HCT116 (cell line): ENCODE measurements around the gene BTN1A1. TPM values are rescaled to one million over a fixed set of nuclear protein-coding genes. Genes with fewer than 3 reads are reported as not detected.

Source experiments
- ATAC-seq: fragments of 200-7000 bp; cut with Tn5 transposase; 2 replicates; pipeline ENCODE4 v1.9.1; 2020; ENCODE audit warnings: mild to moderate bottlenecking, moderate library complexity
- BruUV-seq: library from RNA; stranded (reverse); fragments of 400-500 nt; replicated peaks from 2 replicates; lab custom pipeline; 2021; lab: Mats Ljungman, UMichigan
- CTCF ChIA-PET: fragments of 300-600 bp; sonication (Branson Sonifier 250); formaldehyde crosslinking; loops from one replicate; lab custom pipeline; 2021; ENCODE audit warnings: antibody characterized with exemption; lab: Charles Lee
- POLR2A ChIA-PET: fragments of 300-600, 350-600 bp; sonication (Branson Sonifier 250); formaldehyde crosslinking; loops from one replicate; lab custom pipeline; 2021; ENCODE audit warnings: antibody characterized with exemption; lab: Charles Lee
- RAD21 ChIA-PET, 2 experiments: fragments of 300-600 bp; sonication (Branson Sonifier 250); formaldehyde crosslinking; loops; one replicate each; lab custom pipeline; 2023; ENCODE audit warnings: low total read pairs in 2 of 2; ENCODE audit not compliant: uncharacterized antibody in 2 of 2, unreplicated experiment in 2 of 2, low non-redundant PET in 1 of 2; lab: Charles Lee
- DNase-seq: peaks from one replicate; pipeline ENCODE4 v3.0.0-alpha.2; 2010; ENCODE audit warnings: low read depth, low spot score
- H2AFZ ChIP-seq: fragments of 200-600 bp; shearing (Covaris generic), sonication (generic); 2 replicates; pipeline ENCODE4 v1.6.1; 2017; ENCODE audit warnings: low read depth, mixed run types, mixed read lengths, antibody characterized with exemption, low read length; ENCODE audit not compliant: poor library complexity, severe bottlenecking
- H3K27ac ChIP-seq: 2 replicates; pipeline ENCODE4 v1.5.1; 2012; ENCODE audit warnings: low read depth, low read length
- H3K27me3 ChIP-seq: fragments of 200-600 bp; sonication (generic); 2 replicates; pipeline ENCODE4 v1.6.1; 2016; ENCODE audit warnings: mixed run types, low read length, mixed read lengths; ENCODE audit not compliant: insufficient read depth
- H3K36me3 ChIP-seq, 2 experiments: fragments of 200-500 bp in 1 of 2; fragments of 200-600 bp in 1 of 2; sonication (Bioruptor generic) in 1 of 2; sonication (generic) in 1 of 2; 2 replicates each; pipeline versions ENCODE4 v1.5.1 to v1.6.1; 2014 to 2016; ENCODE audit warnings: low read length in 2 of 2, inconsistent platforms in 1 of 2, mixed read lengths in 1 of 2, mixed run types in 1 of 2; ENCODE audit not compliant: insufficient read depth in 2 of 2, control insufficient read depth in 1 of 2
- H3K4me1 ChIP-seq, 2 experiments: fragments of 200-600 bp in 1 of 2; sonication (generic) in 1 of 2; 2 replicates each; pipeline versions ENCODE4 v1.5.1 to v1.6.1; 2012 to 2017; ENCODE audit warnings: low read length in 2 of 2, inconsistent platforms in 1 of 2, mild to moderate bottlenecking in 1 of 2, mixed read lengths in 1 of 2, mixed run types in 1 of 2, moderate library complexity in 1 of 2; ENCODE audit not compliant: insufficient read depth in 2 of 2, control insufficient read depth in 1 of 2
- H3K4me2 ChIP-seq: fragments of 200-600 bp; sonication (generic); 2 replicates; pipeline ENCODE4 v1.6.1; 2017; ENCODE audit warnings: mixed run types, low read length, mixed read lengths
- H3K4me3 ChIP-seq, 2 experiments: fragments of 200-600 bp in 1 of 2; sonication (generic) in 1 of 2; replicated peaks in 1 of 2; 2 replicates each; pipeline ENCODE4 v1.5.1; 2011 to 2016; ENCODE audit warnings: low read length in 2 of 2, control low read depth in 1 of 2, low read depth in 1 of 2, mild to moderate bottlenecking in 1 of 2, mixed read lengths in 1 of 2, mixed run types in 1 of 2
- H3K79me2 ChIP-seq: fragments of 200-600 bp; sonication (generic); 2 replicates; pipeline ENCODE4 v1.6.1; 2017; ENCODE audit warnings: mild to moderate bottlenecking, mixed run types, low read length, moderate library complexity, mixed read lengths; ENCODE audit not compliant: insufficient read depth
- H3K9ac ChIP-seq: fragments of 200-600 bp; sonication (generic); 2 replicates; pipeline ENCODE4 v1.6.1; 2016; ENCODE audit warnings: low read length, mixed read lengths
- H3K9me2 ChIP-seq: fragments of 200-600 bp; sonication (generic), shearing (Covaris generic); 2 replicates; pipeline ENCODE4 v1.6.1; 2017; ENCODE audit warnings: mixed run types, mild to moderate bottlenecking, moderate library complexity; ENCODE audit not compliant: insufficient read depth
- H3K9me3 ChIP-seq, 2 experiments: fragments of 200-500 bp in 1 of 2; fragments of 200-600 bp in 1 of 2; sonication (Bioruptor generic) in 1 of 2; sonication (generic) in 1 of 2; 2 replicates each; pipeline ENCODE4 v1.6.1; 2014 to 2017; ENCODE audit warnings: low read length in 2 of 2, mixed read lengths in 2 of 2, inconsistent platforms in 1 of 2, low read depth in 1 of 2, mild to moderate bottlenecking in 1 of 2, mixed run types in 1 of 2, moderate library complexity in 1 of 2; ENCODE audit not compliant: control insufficient read depth in 1 of 2, insufficient read depth in 1 of 2
- H4K20me1 ChIP-seq: fragments of 200-600 bp; sonication (generic), shearing (Covaris generic); 2 replicates; pipeline ENCODE4 v1.6.1; 2017; ENCODE audit warnings: mixed run types, mild to moderate bottlenecking, moderate library complexity; ENCODE audit not compliant: insufficient read depth
- CEBPB ChIP-seq: IDR thresholded peaks from 2 replicates; pipeline ENCODE4 v1.6.1; 2012; ENCODE audit warnings: low read depth
- ELF1 ChIP-seq: IDR thresholded peaks from 2 replicates; pipeline ENCODE4 v1.6.1; 2012; ENCODE audit warnings: low read depth, borderline replicate concordance
- EZH2 ChIP-seq: fragments of 200-600 bp; sonication (generic); IDR thresholded peaks from 2 replicates; pipeline ENCODE4 v1.6.1; 2017; ENCODE audit warnings: antibody characterized with exemption, mixed run types
- EZH2phosphoT487 ChIP-seq: fragments of 200-600 bp; IDR thresholded peaks from 2 replicates; pipeline ENCODE4 v1.6.1; 2018; ENCODE audit warnings: antibody characterized with exemption, borderline replicate concordance
- FOSL1 ChIP-seq: IDR thresholded peaks from 2 replicates; pipeline ENCODE4 v1.6.1; 2012; ENCODE audit warnings: low read depth
- MAX ChIP-seq: IDR thresholded peaks from 2 replicates; pipeline ENCODE4 v1.6.1; 2012
- POLR2A ChIP-seq: IDR thresholded peaks from 2 replicates; pipeline ENCODE4 v1.7.0; 2011; ENCODE audit warnings: borderline replicate concordance; ENCODE audit not compliant: insufficient read depth, insufficient read length; ENCODE audit errors: extremely low read depth
- POLR2AphosphoS5 ChIP-seq: IDR thresholded peaks from 2 replicates; pipeline ENCODE4 v1.6.1; 2011; ENCODE audit warnings: mild to moderate bottlenecking, low read depth, low read length, moderate library complexity
- SP1 ChIP-seq: IDR thresholded peaks from 2 replicates; pipeline ENCODE4 v1.6.1; 2012; ENCODE audit warnings: low read depth
- SRF ChIP-seq: IDR thresholded peaks from 2 replicates; pipeline ENCODE4 v1.6.1; 2012; ENCODE audit warnings: low read depth
- ZNF274 ChIP-seq: fragments of 200-500 bp; sonication (Bioruptor generic); IDR thresholded peaks from 2 replicates; pipeline ENCODE4 v1.6.1; 2014; ENCODE audit warnings: mild to moderate bottlenecking, low read depth, low read length, inconsistent platforms
- intact Hi-C: fragments of 100-400 bp; cut with micrococcal nuclease; formaldehyde crosslinking; loops from 2 replicates; pipeline ENCODE4 v1.10.0; 2022
- total RNA-seq: library from RNA; stranded (reverse); gene quantifications from one replicate; pipeline ENCODE4 v1.2.1, GENCODE V29; 2021; ENCODE audit not compliant: unreplicated experiment
- TF ChIP-seq, protein P1 (sequence below): IDR thresholded peaks from 2 replicates; pipeline ENCODE4 v1.6.1; 2012; ENCODE audit warnings: low read depth
- TF ChIP-seq, protein P2 (sequence below): IDR thresholded peaks from 2 replicates; pipeline ENCODE4 v1.6.1; 2011; ENCODE audit warnings: mild to moderate bottlenecking, low read length, moderate library complexity; ENCODE audit not compliant: insufficient replicate concordance; ENCODE audit errors: extremely low read depth
- TF ChIP-seq, protein P3 (sequence below): IDR thresholded peaks from 2 replicates; pipeline ENCODE4 v1.6.1; 2012
- TF ChIP-seq, protein P4 (sequence below), 3 experiments: fragments of 200-600 bp in 1 of 3; sonication (generic) in 1 of 3; IDR thresholded peaks in 2 of 3; conservative IDR thresholded peaks in 1 of 3; 2 replicates each; pipeline ENCODE4 v1.5.1; 2012 to 2017; ENCODE audit warnings: low read depth in 2 of 3, low read length in 2 of 3, antibody characterized with exemption in 1 of 3, borderline replicate concordance in 1 of 3, control low read depth in 1 of 3, mild to moderate bottlenecking in 1 of 3, mixed read lengths in 1 of 3, mixed run types in 1 of 3, moderate library complexity in 1 of 3; ENCODE audit not compliant: insufficient read depth in 1 of 3

Gene BTN1A1
- total RNA-seq, 1 experiment from 2014 or later: 0.32 TPM

DNA sequence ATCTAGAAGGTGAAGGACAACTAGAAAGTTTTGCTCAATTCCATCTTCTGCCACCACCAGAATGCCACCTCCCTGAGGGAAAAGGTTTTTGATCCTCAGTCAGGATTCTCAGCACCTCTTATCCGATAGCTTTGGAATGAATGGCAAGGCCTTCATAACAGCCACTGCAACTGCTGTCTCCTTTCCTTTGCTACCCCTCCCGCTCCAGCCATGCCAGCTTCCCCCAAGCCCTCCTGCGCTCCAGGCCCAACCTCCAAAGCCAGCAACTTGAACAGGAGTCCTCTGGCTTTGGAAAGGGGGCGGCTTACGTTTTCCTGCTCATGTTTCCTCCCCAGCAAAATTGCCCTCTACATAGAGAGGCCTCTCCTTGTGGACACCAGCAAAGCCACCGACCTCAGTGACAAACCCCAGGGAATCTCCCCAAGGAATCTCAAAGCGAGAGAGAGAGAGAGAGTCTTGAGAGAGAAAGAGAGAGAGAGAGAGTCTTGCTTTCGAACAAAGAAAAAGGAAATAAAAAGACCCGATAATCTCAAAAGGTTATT lies 42.8 kb upstream of the BTN1A1 start (continued):
- TF ChIP-seq, protein P1, sequence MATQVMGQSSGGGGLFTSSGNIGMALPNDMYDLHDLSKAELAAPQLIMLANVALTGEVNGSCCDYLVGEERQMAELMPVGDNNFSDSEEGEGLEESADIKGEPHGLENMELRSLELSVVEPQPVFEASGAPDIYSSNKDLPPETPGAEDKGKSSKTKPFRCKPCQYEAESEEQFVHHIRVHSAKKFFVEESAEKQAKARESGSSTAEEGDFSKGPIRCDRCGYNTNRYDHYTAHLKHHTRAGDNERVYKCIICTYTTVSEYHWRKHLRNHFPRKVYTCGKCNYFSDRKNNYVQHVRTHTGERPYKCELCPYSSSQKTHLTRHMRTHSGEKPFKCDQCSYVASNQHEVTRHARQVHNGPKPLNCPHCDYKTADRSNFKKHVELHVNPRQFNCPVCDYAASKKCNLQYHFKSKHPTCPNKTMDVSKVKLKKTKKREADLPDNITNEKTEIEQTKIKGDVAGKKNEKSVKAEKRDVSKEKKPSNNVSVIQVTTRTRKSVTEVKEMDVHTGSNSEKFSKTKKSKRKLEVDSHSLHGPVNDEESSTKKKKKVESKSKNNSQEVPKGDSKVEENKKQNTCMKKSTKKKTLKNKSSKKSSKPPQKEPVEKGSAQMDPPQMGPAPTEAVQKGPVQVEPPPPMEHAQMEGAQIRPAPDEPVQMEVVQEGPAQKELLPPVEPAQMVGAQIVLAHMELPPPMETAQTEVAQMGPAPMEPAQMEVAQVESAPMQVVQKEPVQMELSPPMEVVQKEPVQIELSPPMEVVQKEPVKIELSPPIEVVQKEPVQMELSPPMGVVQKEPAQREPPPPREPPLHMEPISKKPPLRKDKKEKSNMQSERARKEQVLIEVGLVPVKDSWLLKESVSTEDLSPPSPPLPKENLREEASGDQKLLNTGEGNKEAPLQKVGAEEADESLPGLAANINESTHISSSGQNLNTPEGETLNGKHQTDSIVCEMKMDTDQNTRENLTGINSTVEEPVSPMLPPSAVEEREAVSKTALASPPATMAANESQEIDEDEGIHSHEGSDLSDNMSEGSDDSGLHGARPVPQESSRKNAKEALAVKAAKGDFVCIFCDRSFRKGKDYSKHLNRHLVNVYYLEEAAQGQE: no peak
- TF ChIP-seq CEBPB: no peak
- TF ChIP-seq SRF: no peak
- TF ChIP-seq ELF1: no peak

DNA sequence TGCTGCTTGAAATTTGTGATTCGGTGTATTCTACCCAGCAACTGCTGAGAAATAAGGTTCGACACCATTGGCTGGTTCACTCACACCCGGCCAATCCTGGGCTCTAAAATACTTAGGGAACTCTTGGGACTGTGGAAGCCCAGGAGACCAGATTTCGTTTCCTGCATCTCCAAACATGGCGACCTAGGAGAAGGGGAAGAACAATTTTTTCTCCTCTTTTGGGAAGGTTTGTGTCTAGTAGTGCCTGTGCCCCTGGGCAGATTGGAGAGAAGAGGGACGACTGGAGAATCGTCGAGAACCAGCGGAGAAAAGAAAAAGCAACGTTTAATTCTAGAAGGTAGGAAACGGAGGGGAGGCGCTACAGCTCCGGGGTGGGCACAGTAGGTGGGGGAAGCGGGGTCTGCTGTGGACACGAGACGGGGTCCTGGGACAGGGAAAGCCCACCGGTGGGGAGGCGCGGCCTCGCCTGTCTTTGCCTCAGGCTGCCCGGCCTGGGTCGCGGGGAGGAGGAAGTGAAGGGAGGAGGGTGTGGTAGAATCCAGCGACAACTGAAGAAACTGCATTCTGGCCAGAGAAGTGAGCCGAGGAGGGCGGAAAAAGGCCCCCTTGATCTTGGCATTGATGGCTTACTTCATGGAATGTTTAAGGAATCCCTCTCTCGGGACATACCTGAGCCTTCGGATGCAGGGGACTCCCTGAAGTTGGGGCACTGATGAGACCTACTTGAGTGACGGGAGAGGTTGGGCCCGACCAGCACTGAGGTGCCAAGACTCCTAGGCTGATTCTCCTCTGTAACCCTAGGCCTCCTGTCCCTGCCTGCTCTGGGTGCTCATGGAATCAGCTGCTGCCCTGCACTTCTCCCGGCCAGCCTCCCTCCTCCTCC lies 42.1 kb upstream of the BTN1A1 start, which contains the start of gene BTN2A1:
Gene BTN2A1 (plus strand): TSS at position 150 of the 883 bp plus-strand sequence. CDS start 682 bp downstream, at position 832.
- peak; percentile 99 for ATAC-seq
- TSS peak; percentile 67 for BruUV-seq
- CTCF ChIA-PET: no interaction called here
- no peak for TF ChIP-seq POLR2A
- TF ChIP-seq ELF1: no peak
- TF ChIP-seq SP1: no peak
- TF ChIP-seq, protein P2, sequence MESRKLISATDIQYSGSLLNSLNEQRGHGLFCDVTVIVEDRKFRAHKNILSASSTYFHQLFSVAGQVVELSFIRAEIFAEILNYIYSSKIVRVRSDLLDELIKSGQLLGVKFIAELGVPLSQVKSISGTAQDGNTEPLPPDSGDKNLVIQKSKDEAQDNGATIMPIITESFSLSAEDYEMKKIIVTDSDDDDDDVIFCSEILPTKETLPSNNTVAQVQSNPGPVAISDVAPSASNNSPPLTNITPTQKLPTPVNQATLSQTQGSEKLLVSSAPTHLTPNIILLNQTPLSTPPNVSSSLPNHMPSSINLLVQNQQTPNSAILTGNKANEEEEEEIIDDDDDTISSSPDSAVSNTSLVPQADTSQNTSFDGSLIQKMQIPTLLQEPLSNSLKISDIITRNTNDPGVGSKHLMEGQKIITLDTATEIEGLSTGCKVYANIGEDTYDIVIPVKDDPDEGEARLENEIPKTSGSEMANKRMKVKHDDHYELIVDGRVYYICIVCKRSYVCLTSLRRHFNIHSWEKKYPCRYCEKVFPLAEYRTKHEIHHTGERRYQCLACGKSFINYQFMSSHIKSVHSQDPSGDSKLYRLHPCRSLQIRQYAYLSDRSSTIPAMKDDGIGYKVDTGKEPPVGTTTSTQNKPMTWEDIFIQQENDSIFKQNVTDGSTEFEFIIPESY: no peak
- TF ChIP-seq FOSL1: no peak
- TF ChIP-seq POLR2AphosphoS5: peak; percentile 83
- no peak for TF ChIP-seq EZH2phosphoT487
- no peak for TF ChIP-seq MAX
- no peak for TF ChIP-seq EZH2
- TF ChIP-seq, protein P3, sequence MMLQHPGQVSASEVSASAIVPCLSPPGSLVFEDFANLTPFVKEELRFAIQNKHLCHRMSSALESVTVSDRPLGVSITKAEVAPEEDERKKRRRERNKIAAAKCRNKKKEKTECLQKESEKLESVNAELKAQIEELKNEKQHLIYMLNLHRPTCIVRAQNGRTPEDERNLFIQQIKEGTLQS: no peak
- TF ChIP-seq ZNF274: no peak
- TF ChIP-seq, protein P4, sequence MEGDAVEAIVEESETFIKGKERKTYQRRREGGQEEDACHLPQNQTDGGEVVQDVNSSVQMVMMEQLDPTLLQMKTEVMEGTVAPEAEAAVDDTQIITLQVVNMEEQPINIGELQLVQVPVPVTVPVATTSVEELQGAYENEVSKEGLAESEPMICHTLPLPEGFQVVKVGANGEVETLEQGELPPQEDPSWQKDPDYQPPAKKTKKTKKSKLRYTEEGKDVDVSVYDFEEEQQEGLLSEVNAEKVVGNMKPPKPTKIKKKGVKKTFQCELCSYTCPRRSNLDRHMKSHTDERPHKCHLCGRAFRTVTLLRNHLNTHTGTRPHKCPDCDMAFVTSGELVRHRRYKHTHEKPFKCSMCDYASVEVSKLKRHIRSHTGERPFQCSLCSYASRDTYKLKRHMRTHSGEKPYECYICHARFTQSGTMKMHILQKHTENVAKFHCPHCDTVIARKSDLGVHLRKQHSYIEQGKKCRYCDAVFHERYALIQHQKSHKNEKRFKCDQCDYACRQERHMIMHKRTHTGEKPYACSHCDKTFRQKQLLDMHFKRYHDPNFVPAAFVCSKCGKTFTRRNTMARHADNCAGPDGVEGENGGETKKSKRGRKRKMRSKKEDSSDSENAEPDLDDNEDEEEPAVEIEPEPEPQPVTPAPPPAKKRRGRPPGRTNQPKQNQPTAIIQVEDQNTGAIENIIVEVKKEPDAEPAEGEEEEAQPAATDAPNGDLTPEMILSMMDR (IDR thresholded peaks at IDR 0.05 in 2 of 3, conservative IDR thresholded peaks at IDR 0.05 in 1 of 3; ENCODE audit: borderline replicate concordance in 1 of 3, insufficient read depth in 1 of 3, low read depth in 2 of 3, low read length in 2 of 3): 0 out of 6 replicates have a peak, but pooled peaks of 1 of the 3 experiments have one; percentile 15

More for the DNA sequence above, 42.1 kb upstream of the BTN1A1 start, which contains the start of gene BTN2A1:
- Histone ChIP-seq H3K4me1 (peaks cover 0 to 13% of the 10 kb centered on the region in 2 experiments; a peak in 3 of 4 replicates), H3K27me3 (no peaks in the 10 kb centered on the region), H3K9ac (peak within 1 kb of the TSS; percentile 91), H4K20me1 (no peaks in the 10 kb centered on the region), H3K4me3 (peak within 1 kb of the TSS; percentile 77 to 88), H3K36me3 (peaks cover 13 to 20% of the 10 kb centered on the region in 2 experiments; a peak in 3 of 4 replicates), H3K9me2 (no peaks in the 10 kb centered on the region), H3K9me3 (no peaks in the 10 kb centered on the region), H3K4me2 (peak within 1 kb of the TSS; percentile 87), H2AFZ (peak within 1 kb of the TSS; percentile 99), H3K27ac (peak within 1 kb of the TSS; percentile 67), H3K79me2 (peaks cover 36% of the 10 kb centered on the region)
- intact Hi-C loops: no loop called here
- RAD21 ChIA-PET: no interaction called here
- POLR2A ChIA-PET: no interaction called here
- DNase-seq: peak; percentile 84
